Testis (tissue), 2 donors: ENCODE measurements around the gene FBP2.

ENCODE experiments used
- POLR2A ChIP-seq: fragments of 450-650 bp; IDR thresholded peaks from one replicate; pipeline ENCODE4 v1.6.1; 2017; ENCODE audit warnings: antibody characterized with exemption, mild to moderate bottlenecking, moderate library complexity
- TF ChIP-seq, protein P1 (sequence below), 3 experiments: fragments of 450-650 bp in 2 of 3; fragments of 200-600 bp in 1 of 3; sonication (generic) in 1 of 3; IDR thresholded peaks; one replicate each; pipeline ENCODE4 v1.5.1; 2016 to 2019; ENCODE audit warnings: antibody characterized with exemption in 3 of 3, mild to moderate bottlenecking in 2 of 3, moderate library complexity in 1 of 3

DNA sequence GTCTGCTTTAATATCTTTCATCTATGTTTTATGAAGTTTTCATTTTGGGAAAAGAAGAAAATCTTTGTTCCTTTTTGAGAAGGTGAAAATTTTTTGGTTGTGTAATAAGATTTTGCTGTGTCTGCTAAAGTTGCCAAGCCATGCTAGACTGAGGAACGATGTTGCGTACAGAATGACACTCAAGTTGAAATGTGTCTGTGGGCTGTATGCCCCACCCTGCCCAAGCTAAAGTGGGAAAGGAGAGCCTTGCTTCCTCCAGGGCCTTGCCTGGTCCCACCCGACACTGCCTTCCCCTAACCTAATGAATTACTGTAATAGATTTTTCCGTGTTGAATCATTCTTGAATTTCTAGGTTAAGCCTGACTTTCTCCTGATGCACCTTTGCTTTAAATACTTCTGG lies 36.2 kb downstream of the FBP2 start:
- TF ChIP-seq, protein P1, sequence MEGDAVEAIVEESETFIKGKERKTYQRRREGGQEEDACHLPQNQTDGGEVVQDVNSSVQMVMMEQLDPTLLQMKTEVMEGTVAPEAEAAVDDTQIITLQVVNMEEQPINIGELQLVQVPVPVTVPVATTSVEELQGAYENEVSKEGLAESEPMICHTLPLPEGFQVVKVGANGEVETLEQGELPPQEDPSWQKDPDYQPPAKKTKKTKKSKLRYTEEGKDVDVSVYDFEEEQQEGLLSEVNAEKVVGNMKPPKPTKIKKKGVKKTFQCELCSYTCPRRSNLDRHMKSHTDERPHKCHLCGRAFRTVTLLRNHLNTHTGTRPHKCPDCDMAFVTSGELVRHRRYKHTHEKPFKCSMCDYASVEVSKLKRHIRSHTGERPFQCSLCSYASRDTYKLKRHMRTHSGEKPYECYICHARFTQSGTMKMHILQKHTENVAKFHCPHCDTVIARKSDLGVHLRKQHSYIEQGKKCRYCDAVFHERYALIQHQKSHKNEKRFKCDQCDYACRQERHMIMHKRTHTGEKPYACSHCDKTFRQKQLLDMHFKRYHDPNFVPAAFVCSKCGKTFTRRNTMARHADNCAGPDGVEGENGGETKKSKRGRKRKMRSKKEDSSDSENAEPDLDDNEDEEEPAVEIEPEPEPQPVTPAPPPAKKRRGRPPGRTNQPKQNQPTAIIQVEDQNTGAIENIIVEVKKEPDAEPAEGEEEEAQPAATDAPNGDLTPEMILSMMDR (IDR thresholded peaks at IDR 0.05) = no peak
- no peak for TF ChIP-seq POLR2A
